ENCODE data around the gene FER1L5. TPM values are rescaled to one million over a fixed set of nuclear protein-coding genes. Genes with fewer than 3 reads are reported as not detected.
A peak's percentile ranks its signal among the peaks of the same experiment; 100 is the strongest.

The FER1L5 gene
- 0.19 TPM in 1 of 2 replicates, not detected in the other for total RNA-seq (2011; cell fraction: chromatin; rRNA removed; ENCODE audit: low replicate concordance)
- total RNA-seq (2011; cell fraction: nucleolus; rRNA removed): not detected in 2 replicates
- total RNA-seq (2011; cell fraction: nucleoplasm; rRNA removed): not detected in 2 replicates
- not detected in 2 replicates for total RNA-seq (2014; rRNA removed)
- not detected in 2 replicates for total RNA-seq (2014; rRNA removed; fragmentation: Illumina TruSeq; extraction: Trizol)
- not detected in 2 replicates for total RNA-seq (2015; rRNA removed; fragmentation: Illumina TruSeq; extraction: Trizol)
- not detected in 2 replicates for total RNA-seq (2021)
- 0.01 TPM in 1 of 2 replicates, not detected in the other for polyA plus RNA-seq (2011; rRNA removed)
- polyA plus RNA-seq (2011; cell fraction: cytosol; rRNA removed): not detected in 2 replicates
- not detected in 2 replicates for polyA plus RNA-seq (2011; cell fraction: nucleus; rRNA removed)
- not detected in 2 replicates for polyA plus RNA-seq (2012)
- not detected in 2 replicates for polyA plus RNA-seq (2014; fragmentation: Illumina TruSeq; extraction: Trizol)
- under 1 TPM; 0.01 TPM for polyA plus RNA-seq (2014; fragmentation: Nextera tagmentation; extraction: Ambion mirVana)
- polyA plus RNA-seq (2014; rRNA removed): not detected in 2 replicates
- 0.03 TPM in 1 of 2 replicates, not detected in the other for polyA minus RNA-seq (2011; rRNA and poly(A)+ RNA removed)
- polyA minus RNA-seq (2011; cell fraction: cytosol; rRNA and poly(A)+ RNA removed): not detected in 2 replicates
- not detected in 2 replicates for polyA minus RNA-seq (2011; cell fraction: nucleus; rRNA and poly(A)+ RNA removed)
- Bru-seq, nascent RNA: percentile 7 among the genes with signal in this experiment
- percentile 3 among the genes with signal in this experiment for BruChase-seq, experiment 1, labeled RNA remaining after a 2-hour chase
- BruChase-seq, experiment 2, labeled RNA remaining after a 6-hour chase: not detected
- long read RNA-seq, experiment 1: 0 reads
- long read RNA-seq, experiment 2: 0 reads
- long read RNA-seq, experiment 3: 0 reads

DNA sequence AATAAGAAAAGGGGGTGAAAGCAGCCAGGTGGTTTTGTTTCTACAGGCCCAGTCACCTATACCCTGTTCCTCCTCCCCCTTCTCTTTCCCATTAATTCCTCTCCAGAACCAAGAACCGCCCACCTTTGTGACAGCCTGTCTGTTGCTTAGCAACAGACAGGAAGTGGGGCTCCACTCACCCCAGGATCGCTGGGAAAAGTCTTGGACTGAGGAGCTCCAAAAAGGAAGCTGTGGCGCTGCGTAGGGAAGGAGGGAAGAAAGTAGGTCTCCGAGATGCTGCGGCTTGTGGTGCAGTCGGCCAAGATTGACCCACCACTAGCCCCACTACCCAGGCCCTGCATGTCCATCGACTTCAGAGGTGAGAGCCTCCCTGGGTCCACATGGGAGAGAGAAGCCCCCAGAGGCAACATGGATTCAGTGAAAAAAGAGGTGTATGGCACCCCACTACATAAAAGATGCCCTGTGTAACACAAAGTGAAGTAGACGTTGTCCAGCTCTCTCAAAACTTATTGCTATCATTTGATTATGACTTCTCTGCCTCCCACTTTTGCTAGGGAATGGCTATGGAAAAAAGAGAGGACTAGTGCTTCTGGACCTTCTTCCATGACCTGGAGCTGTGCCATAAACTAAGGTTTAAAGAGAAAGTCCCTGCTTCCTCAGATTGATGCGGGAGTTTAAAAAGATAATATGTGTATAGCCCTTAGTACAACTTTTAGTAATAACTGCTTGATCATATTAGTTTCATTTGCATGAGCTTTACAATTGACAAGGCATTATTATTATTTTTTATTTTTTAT lies at the start of gene FER1L5:
Gene FER1L5 (plus strand): TSS at position 201 of the 797 bp plus-strand sequence. CDS start 73 bp downstream, at position 274.
- no peaks in the 10 kb centered on the region for H3K9me3 ChIP-seq (replicated peaks; ENCODE audit: control insufficient read depth, insufficient read depth, low read depth, low read length)
- H2AFZ ChIP-seq (ENCODE audit: low read depth, low read length): peak within 1 kb of the TSS; percentile 46
- CTCF ChIA-PET (ENCODE audit: low intra/inter-chr PET ratio): no interaction called here
- H3K4me2 ChIP-seq (ENCODE audit: insufficient read depth, low read length): no peak within 1 kb of the TSS
- peak within 1 kb of the TSS in 1 of 2 experiments; percentile 61; a peak in 1 of 4 replicates for H3K9ac ChIP-seq (ENCODE audit: insufficient read depth in 1 of 2, low read depth in 2 of 2, low read length in 2 of 2)
- H3K79me2 ChIP-seq (ENCODE audit: control insufficient read depth, insufficient read depth, low read length): no peaks in the 10 kb centered on the region; the same call in 2 of the 3 replicates
- no peak within 1 kb of the TSS for H3K4me3 ChIP-seq
- peaks cover 3 to 6% of the 10 kb centered on the region in 2 experiments; a peak in 2 of 5 replicates for H3K27me3 ChIP-seq (ENCODE audit: control insufficient read depth in 2 of 2, insufficient read depth in 2 of 2, low read length in 2 of 2)
- intact Hi-C loops (cut with micrococcal nuclease): no loop called here
- in situ Hi-C loops (cut with MboI): no loop called here
- WGBS (ENCODE audit: insufficient coverage, low coverage, missing lambda C conversion rate): 62% methylated on average over 8 of the region's 10 CpGs
- BruUV-seq (replicated peaks): no TSS peak
- POLR2A ChIA-PET: interaction anchor here (0.6 to 0.7 kb wide), 2 partner anchors 35 to 228 kb away, joined by 3 read pairs; no protein-coding TSS in a partner anchor
- H3K9me1 ChIP-seq (ENCODE audit: control insufficient read depth, insufficient read depth, low read length): peaks cover 3% of the 10 kb centered on the region
- H3K4me1 ChIP-seq (replicated peaks in 1 of 2; ENCODE audit: control insufficient read depth in 2 of 2, insufficient read depth in 2 of 2, low read length in 2 of 2): peaks cover 7% of the 10 kb centered on the region in 2 experiments; a peak in 4 of 5 replicates
- H4K20me1 ChIP-seq (replicated peaks; ENCODE audit: control insufficient read depth, insufficient read depth, low read length): no peaks in the 10 kb centered on the region
- no peak within 1 kb of the TSS for H3K27ac ChIP-seq (ENCODE audit: extremely low read depth, low read depth, low read length)
- no peaks in the 10 kb centered on the region for H3K36me3 ChIP-seq (ENCODE audit: control insufficient read depth, insufficient read depth, low read length)
- ATAC-seq (no peak), FAIRE-seq (no peak), DNase-seq (ENCODE audit: extremely low read depth in 1 of 4, low spot score in 3 of 4) (peak in 2 of 4 experiments; percentile 13 to 27)
- TF ChIP-seq RFX1 (IDR thresholded peaks at IDR 0.05) (peak; percentile 94), HEY1 (CRISPR knock-in tag; IDR thresholded peaks at IDR 0.05; ENCODE audit: borderline replicate concordance) (no peak), MYC (IDR thresholded peaks at IDR 0.05; ENCODE audit: low read depth, low read length) (no peak), MYC (CRISPR knock-in tag; IDR thresholded peaks at IDR 0.05; ENCODE audit: borderline replicate concordance, low read depth) (no peak), ATF1 (CRISPR knock-in tag; IDR thresholded peaks at IDR 0.05) (no peak), ATF1 (tag; IDR thresholded peaks at IDR 0.05) (no peak)
- TF ChIP-seq, protein P1, sequence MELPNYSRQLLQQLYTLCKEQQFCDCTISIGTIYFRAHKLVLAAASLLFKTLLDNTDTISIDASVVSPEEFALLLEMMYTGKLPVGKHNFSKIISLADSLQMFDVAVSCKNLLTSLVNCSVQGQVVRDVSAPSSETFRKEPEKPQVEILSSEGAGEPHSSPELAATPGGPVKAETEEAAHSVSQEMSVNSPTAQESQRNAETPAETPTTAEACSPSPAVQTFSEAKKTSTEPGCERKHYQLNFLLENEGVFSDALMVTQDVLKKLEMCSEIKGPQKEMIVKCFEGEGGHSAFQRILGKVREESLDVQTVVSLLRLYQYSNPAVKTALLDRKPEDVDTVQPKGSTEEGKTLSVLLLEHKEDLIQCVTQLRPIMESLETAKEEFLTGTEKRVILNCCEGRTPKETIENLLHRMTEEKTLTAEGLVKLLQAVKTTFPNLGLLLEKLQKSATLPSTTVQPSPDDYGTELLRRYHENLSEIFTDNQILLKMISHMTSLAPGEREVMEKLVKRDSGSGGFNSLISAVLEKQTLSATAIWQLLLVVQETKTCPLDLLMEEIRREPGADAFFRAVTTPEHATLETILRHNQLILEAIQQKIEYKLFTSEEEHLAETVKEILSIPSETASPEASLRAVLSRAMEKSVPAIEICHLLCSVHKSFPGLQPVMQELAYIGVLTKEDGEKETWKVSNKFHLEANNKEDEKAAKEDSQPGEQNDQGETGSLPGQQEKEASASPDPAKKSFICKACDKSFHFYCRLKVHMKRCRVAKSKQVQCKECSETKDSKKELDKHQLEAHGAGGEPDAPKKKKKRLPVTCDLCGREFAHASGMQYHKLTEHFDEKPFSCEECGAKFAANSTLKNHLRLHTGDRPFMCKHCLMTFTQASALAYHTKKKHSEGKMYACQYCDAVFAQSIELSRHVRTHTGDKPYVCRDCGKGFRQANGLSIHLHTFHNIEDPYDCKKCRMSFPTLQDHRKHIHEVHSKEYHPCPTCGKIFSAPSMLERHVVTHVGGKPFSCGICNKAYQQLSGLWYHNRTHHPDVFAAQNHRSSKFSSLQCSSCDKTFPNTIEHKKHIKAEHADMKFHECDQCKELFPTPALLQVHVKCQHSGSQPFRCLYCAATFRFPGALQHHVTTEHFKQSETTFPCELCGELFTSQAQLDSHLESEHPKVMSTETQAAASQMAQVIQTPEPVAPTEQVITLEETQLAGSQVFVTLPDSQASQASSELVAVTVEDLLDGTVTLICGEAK (IDR thresholded peaks at IDR 0.05): no peak
- TF ChIP-seq, protein P1 (CRISPR knock-in tag; IDR thresholded peaks at IDR 0.05): no peak
